Measurements from ENCODE around the gene SPANXN3. TPM values are rescaled to one million over a fixed set of nuclear protein-coding genes. Genes with fewer than 3 reads are reported as not detected.
"Not testable (repeated sequence)": the region's sequence is repeated elsewhere in the genome, so short reads cannot be mapped to it uniquely, and the experiment has no call there.

Gene SPANXN3
- total RNA-seq (not detected), polyA plus RNA-seq (not detected)
- long read RNA-seq, donor 1: 0 reads
- long read RNA-seq, donor 2: 0 reads
- long read RNA-seq, donor 3: 0 reads
- long read RNA-seq, donor 4: 0 reads
- long read RNA-seq, donor 5: 0 reads
- long read RNA-seq, donor 6: 0 reads
- long read RNA-seq, donor 7: 0 reads
- long read RNA-seq, donor 8: 0 reads
- long read RNA-seq, donor 9: 0 reads
- long read RNA-seq, donor 10, partial matches to known transcripts: 0 of 1 reads
- long read RNA-seq, donor 10, other reads (novel, unspliced or antisense): 0 of 1 reads

GRCh38 chrX:143517375-143517774 lies at the start of gene SPANXN3:
Gene SPANXN3, minus strand, starts transcription at chrX:143517475. Its CDS starts 84 bp downstream, at chrX:143517391.
- H3K27me3 ChIP-seq; H3K4me1 ChIP-seq; DNase-seq; H3K9me3 ChIP-seq; intact Hi-C loops (cut with DNase I; ENCODE audit: low total_unique reads); H3K27ac ChIP-seq; H3K4me3 ChIP-seq; H3K36me3 ChIP-seq: not testable (repeated sequence)
- WGBS, 5 donors: 40 to 73% (median 71%) methylated on average over 1 of the region's 5 CpGs; no CpG with 5 or more reads in 2 of the 5 donors

GRCh38 chrX:143536176-143536575 lies 18.9 kb upstream of the SPANXN3 start:
- TF ChIP-seq POLR2A (IDR thresholded peaks at IDR 0.05) (no peak), CTCF (IDR thresholded peaks at IDR 0.05) (no peak), POLR2AphosphoS5 (IDR thresholded peaks at IDR 0.05) (no peak), EP300 (IDR thresholded peaks at IDR 0.05) (no peak)
- Histone ChIP-seq H3K27ac (no peak overlapping the region), H3K9me3 (no peaks in the 10 kb centered on the region), H3K4me1 (no peaks in the 10 kb centered on the region), H3K36me3 (no peaks in the 10 kb centered on the region), H3K4me3 (no peak overlapping the region), H3K27me3 (no peaks in the 10 kb centered on the region)
- DNase-seq: no peak
- intact Hi-C loops (cut with DNase I; ENCODE audit: low total_unique reads): no loop called here
- WGBS, 5 donors: 56 to 85% (median 73%) methylated on average over 2 to 3 of the region's 3 CpGs

- H3K9me3 ChIP-seq: peaks cover 0 to 10% (median 7%) of the 10 kb centered on the region in 4 donors
- H3K27me3 ChIP-seq; H3K4me3 ChIP-seq; DNase-seq; H3K27ac ChIP-seq; H3K4me1 ChIP-seq; intact Hi-C loops (cut with DNase I; ENCODE audit: low total_unique reads); H3K36me3 ChIP-seq: not testable (repeated sequence)
- WGBS, 5 donors: 51 to 77% (median 52%) methylated on average over 6 of the region's 6 CpGs
These were observed 15.1 kb downstream of the SPANXN3 start for GRCh38 chrX:143502196-143502595.

- H3K4me1 ChIP-seq: no peaks in the 10 kb centered on the region
- peaks cover 0 to 10% (median 7%) of the 10 kb centered on the region in 4 donors for H3K9me3 ChIP-seq
- H3K27me3 ChIP-seq: no peaks in the 10 kb centered on the region
- no peak overlapping the region for H3K27ac ChIP-seq
- DNase-seq: no peak
- H3K36me3 ChIP-seq: no peaks in the 10 kb centered on the region
- intact Hi-C loops (cut with DNase I; ENCODE audit: low total_unique reads): no loop called here
- WGBS, 5 donors: 41 to 61% (median 52%) methylated on average over 3 of the region's 3 CpGs
- TF ChIP-seq POLR2A (IDR thresholded peaks at IDR 0.05): no peak
- no peak for TF ChIP-seq CTCF (IDR thresholded peaks at IDR 0.05)
- no peak for TF ChIP-seq POLR2AphosphoS5 (IDR thresholded peaks at IDR 0.05)
- TF ChIP-seq EP300 (IDR thresholded peaks at IDR 0.05): no peak
- H3K4me3 ChIP-seq: no peak overlapping the region
These were observed 16.5 kb downstream of the SPANXN3 start for GRCh38 chrX:143500751-143501150.

GRCh38 chrX:143486105-143486504 lies 31.2 kb downstream of the SPANXN3 start:
- Histone ChIP-seq H3K36me3 (no peaks in the 10 kb centered on the region), H3K9me3 (no peaks in the 10 kb centered on the region), H3K4me1 (no peaks in the 10 kb centered on the region), H3K27ac (no peak overlapping the region), H3K27me3 (no peaks in the 10 kb centered on the region), H3K4me3 (no peak overlapping the region)
- no peak for DNase-seq
- TF ChIP-seq EP300 (IDR thresholded peaks at IDR 0.05) (no peak), CTCF (IDR thresholded peaks at IDR 0.05) (no peak), POLR2A (IDR thresholded peaks at IDR 0.05) (no peak), POLR2AphosphoS5 (IDR thresholded peaks at IDR 0.05) (no peak)
- intact Hi-C loops (cut with DNase I; ENCODE audit: low total_unique reads): no loop called here
- WGBS, 5 donors: 66 to 88% (median 84%) methylated on average over 8 of the region's 8 CpGs

Data from stomach (tissue), 19 donors.